WI38 (cell line): Measurements from ENCODE around the gene DMAP1.

Experiments used
- H3K4me3 ChIP-seq: 2 replicates; pipeline ENCODE4 v1.5.1; 2011; ENCODE audit warnings: low read depth, mild to moderate bottlenecking, control low read depth, low read length
- TF ChIP-seq, protein P1 (sequence below): IDR thresholded peaks from 2 replicates; pipeline ENCODE4 v1.5.1; 2012; ENCODE audit warnings: low read depth, mild to moderate bottlenecking, control low read depth, low read length

The DMAP1 gene

GRCh38 chr1:44210595-44210994 is 2.7 kb upstream of the DMAP1 start:
- TF ChIP-seq, protein P1, sequence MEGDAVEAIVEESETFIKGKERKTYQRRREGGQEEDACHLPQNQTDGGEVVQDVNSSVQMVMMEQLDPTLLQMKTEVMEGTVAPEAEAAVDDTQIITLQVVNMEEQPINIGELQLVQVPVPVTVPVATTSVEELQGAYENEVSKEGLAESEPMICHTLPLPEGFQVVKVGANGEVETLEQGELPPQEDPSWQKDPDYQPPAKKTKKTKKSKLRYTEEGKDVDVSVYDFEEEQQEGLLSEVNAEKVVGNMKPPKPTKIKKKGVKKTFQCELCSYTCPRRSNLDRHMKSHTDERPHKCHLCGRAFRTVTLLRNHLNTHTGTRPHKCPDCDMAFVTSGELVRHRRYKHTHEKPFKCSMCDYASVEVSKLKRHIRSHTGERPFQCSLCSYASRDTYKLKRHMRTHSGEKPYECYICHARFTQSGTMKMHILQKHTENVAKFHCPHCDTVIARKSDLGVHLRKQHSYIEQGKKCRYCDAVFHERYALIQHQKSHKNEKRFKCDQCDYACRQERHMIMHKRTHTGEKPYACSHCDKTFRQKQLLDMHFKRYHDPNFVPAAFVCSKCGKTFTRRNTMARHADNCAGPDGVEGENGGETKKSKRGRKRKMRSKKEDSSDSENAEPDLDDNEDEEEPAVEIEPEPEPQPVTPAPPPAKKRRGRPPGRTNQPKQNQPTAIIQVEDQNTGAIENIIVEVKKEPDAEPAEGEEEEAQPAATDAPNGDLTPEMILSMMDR, result no peak
- no peak overlapping the region for H3K4me3 ChIP-seq

DNA sequence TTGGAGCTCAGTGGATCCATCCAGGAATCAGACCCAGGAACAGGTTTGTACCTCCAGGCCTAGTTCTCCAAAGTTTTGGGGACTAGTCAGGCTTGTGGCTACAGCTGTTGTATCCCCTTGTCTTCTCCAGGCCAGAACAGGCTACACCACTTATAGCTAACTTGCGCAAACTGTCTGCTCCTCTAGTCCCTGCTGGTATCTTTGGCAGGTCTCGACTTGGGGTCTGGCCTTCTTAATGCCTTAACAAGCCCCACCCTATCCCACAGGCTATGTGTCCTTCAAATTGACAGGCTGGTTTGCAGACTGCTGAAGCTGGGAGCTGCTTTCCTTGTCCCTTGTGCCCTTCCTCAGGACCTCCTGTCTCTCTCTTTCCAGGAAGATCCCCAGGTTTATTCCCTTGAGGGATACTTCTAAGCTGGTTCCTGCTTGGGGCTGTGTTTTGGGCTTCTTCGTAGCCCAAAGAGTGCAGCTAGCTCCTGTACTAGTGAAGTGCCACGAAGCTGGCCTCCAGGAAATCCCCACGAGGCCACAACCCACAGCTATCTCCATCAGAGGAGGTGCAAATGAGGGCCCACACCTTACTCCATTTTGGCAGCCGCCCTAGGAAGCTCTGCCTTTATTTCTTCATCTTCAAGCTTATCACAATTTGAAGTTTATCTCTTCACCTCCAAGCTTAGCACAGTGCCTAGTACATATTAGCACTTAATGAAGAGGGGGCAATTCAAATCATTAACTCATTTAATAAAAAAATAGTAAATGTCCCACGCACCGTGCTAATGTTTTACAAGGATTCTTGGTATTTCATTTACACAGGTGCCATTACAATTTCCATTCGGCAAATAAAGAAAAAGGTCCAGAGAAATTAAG is 683 bp upstream of the DMAP1 start:
- TF ChIP-seq, protein P1, result no peak

GRCh38 chr1:44217809-44218410 is 4.6 kb downstream of the DMAP1 start:
- TF ChIP-seq, protein P1, result peak; percentile 97
- H3K4me3 ChIP-seq, result no peak overlapping the region

More for the DNA sequence above, 683 bp upstream of the DMAP1 start:
- peak overlapping the region; percentile 88 for H3K4me3 ChIP-seq

DNA sequence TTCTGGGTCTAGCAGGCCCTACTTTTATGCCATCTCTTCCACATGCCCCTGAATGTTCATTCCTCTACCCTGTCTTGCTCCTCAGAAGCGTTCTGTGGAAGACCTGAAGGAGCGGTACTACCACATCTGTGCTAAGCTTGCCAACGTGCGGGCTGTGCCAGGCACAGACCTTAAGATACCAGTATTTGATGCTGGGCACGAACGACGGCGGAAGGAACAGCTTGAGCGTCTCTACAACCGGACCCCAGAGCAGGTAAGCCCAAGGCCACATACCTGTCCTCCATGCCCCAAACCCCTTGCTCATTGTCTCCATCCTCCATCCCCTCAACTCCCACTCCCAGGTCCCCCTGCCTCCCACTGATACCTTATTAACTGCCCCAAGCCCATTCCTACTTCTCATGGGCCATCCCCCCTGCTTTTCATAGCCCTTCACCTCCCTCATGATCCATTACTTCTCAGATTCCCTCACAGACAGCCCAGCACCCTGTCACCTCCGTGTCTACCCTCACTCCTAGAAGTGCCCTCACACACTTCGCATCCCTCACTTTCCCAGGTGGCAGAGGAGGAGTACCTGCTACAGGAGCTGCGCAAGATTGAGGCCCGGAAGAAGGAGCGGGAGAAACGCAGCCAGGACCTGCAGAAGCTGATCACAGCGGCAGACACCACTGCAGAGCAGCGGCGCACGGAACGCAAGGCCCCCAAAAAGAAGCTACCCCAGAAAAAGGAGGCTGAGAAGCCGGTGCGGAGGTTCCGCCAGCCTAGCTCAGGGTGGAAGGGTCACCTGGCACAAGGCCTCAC is 5.4 kb downstream of the DMAP1 start:
- TF ChIP-seq, protein P1, result no peak
- no peak overlapping the region for H3K4me3 ChIP-seq

- TF ChIP-seq, protein P1, result no peak
- no peak overlapping the region for H3K4me3 ChIP-seq
These were observed 6.0 kb downstream of the DMAP1 start for GRCh38 chr1:44219301-44219626.

DNA sequence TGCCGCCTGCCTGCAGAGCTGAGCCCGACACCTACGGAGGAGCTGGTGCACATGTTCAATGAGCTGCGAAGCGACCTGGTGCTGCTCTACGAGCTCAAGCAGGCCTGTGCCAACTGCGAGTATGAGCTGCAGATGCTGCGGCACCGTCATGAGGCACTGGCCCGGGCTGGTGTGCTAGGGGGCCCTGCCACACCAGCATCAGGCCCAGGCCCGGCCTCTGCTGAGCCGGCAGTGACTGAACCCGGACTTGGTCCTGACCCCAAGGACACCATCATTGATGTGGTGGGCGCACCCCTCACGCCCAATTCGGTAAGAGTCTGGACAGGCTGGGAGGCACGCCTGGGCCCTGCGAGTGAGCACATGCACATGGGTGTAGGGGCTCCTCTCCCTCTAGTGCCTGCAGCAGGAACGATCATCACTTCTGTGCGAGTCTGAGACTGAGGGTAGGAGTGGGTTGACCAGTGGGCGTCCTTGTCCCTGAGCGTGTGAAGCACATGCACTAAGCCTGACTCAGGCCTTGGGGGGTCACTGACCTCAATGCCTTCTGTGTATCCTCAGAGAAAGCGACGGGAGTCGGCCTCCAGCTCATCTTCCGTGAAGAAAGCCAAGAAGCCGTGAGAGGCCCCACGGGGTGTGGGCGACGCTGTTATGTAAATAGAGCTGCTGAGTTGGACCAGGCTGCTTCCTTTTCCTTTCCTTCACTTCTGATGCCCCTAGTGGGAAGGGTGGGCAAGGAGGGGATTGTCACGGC is 6.9 kb downstream of the DMAP1 start:
- TF ChIP-seq, protein P1, result no peak
- no peak overlapping the region for H3K4me3 ChIP-seq
